A172 (cell line): Measurements from ENCODE around the gene LDLRAD2. TPM values are rescaled to one million over a fixed set of nuclear protein-coding genes. Genes with fewer than 3 reads are reported as not detected.

Experiments used
- DNase-seq: peaks from one replicate; pipeline ENCODE4 v3.0.0-alpha.2; 2015; ENCODE audit warnings: low spot score
- total RNA-seq: library from RNA; depleted of rRNA; stranded (reverse); fragments of >200 nt; shearing (Covaris generic); gene quantifications from 2 replicates; pipeline ENCODE4 v1.2.3, GENCODE V29; 2014

LDLRAD2 gene
- total RNA-seq, 1 experiment from 2014 or later = not detected

GRCh38 chr1:21842606-21843162, 30.6 kb downstream of the LDLRAD2 start:
- no peak for DNase-seq

- DNase-seq = no peak
Observed at GRCh38 chr1:21843208-21843607, 31.1 kb downstream of the LDLRAD2 start.

GRCh38 chr1:21843996-21844395, 31.9 kb downstream of the LDLRAD2 start:
- DNase-seq = no peak

GRCh38 chr1:21845646-21846641, 33.9 kb downstream of the LDLRAD2 start:
- no peak for DNase-seq

- no peak for DNase-seq
Observed at GRCh38 chr1:21847223-21848205, 35.4 kb downstream of the LDLRAD2 start.

- no peak for DNase-seq
Observed at GRCh38 chr1:21848524-21849174, 36.6 kb downstream of the LDLRAD2 start.

GRCh38 chr1:21849909-21850576, 38.0 kb downstream of the LDLRAD2 start:
- DNase-seq = no peak

GRCh38 chr1:21851430-21852250, 39.6 kb downstream of the LDLRAD2 start:
- DNase-seq = no peak

GRCh38 chr1:21852282-21853130, 40.4 kb downstream of the LDLRAD2 start:
- DNase-seq = no peak

- no peak for DNase-seq
Observed at GRCh38 chr1:21853131-21853427, 41.0 kb downstream of the LDLRAD2 start.

GRCh38 chr1:21854090-21854750, 42.2 kb downstream of the LDLRAD2 start:
- DNase-seq = no peak

GRCh38 chr1:21854751-21855131, 42.7 kb downstream of the LDLRAD2 start:
- no peak for DNase-seq

- peak; percentile 30 for DNase-seq
Observed at GRCh38 chr1:21855257-21856096, 43.4 kb downstream of the LDLRAD2 start.

- peak; percentile 69 for DNase-seq
Observed at GRCh38 chr1:21857142-21857839, 45.2 kb downstream of the LDLRAD2 start.

GRCh38 chr1:21857840-21858670, 46.0 kb downstream of the LDLRAD2 start:
- no peak for DNase-seq

GRCh38 chr1:21859669-21860179, 47.7 kb downstream of the LDLRAD2 start:
- no peak for DNase-seq
